HCEC 1CT (cell line): ENCODE results near the gene ASB15.
"Not testable (repeated sequence)": the region's sequence is repeated elsewhere in the genome, so short reads cannot be mapped to it uniquely, and the experiment has no call there.

Experiments
- DNase-seq: peaks from one replicate; pipeline ENCODE4 v3.0.0-alpha.2; 2017

Gene ASB15

GRCh38 chr7:123599766-123600165 lies 1.9 kb upstream of the ASB15 start:
- DNase-seq: no peak

- DNase-seq: no peak
Measured at GRCh38 chr7:123600876-123601275, 745 bp upstream of the ASB15 start.

DNA sequence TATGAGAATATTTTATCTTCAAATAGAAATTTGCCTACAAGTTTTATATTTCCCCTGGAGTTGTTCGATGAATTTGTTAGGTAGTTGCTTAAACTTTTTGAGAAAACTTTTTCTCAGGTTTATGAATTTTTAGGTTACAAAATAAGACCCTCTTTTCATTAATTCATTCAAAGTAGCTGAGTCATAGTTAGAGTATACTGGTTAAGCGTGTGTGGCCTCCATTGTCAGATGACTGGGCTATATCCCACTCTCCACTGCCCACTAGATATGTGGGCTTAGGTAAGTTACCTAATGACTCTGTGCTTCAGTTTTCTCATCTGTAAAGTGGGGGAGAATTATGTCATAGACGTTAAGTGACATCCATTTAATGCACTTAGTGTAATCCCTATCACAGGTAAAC lies 1.0 kb downstream of the ASB15 start:
- DNase-seq: no peak

DNA sequence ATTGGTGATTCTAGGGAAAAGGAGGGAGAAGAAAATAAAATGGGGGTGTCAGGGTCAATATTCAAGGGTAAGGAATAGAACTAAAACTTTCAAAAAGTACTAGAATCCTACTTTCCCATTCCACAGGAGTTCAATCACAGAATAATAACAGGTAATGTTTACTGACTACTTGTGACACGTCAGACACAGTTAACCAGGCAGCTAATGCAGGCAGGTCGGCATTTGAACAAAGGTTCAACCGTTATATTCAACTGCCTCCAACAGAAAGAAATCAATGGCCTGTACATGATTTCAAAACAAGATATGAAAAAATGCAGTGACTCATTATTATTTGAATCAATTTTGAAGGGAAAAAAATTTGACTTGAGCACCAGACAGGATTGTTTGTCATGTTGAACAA lies 3.1 kb downstream of the ASB15 start:
- no peak for DNase-seq

DNA sequence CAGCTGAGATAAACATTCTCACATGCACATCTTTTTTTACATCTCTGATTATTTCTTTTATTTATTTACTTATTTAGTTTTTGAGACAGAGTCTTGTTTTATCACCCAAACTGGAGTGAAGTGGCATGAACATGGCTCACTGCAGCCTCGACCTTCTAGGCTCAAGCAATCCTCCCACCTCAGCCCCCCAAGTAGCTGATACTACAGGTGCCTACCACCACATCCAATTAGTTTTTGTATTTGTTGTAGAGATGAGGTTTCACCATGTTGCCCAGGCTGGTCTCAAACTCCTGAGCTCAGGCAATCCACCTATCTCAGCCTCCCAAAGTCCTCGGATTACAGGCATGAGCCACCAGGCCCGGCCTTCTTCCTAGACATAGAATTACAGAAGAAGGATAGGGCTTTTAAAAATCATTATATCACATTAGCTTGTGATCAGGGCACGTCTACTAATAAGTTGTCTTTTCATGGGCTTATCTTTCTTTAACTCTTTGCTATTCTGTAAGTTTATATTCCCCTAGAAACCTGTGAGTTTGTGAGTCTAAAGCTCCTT lies 5.9 kb downstream of the ASB15 start:
- DNase-seq: no peak

- no peak for DNase-seq
Measured at GRCh38 chr7:123608991-123609882, 7.6 kb downstream of the ASB15 start.

GRCh38 chr7:123609883-123610239 lies 8.2 kb downstream of the ASB15 start:
- no peak for DNase-seq

DNA sequence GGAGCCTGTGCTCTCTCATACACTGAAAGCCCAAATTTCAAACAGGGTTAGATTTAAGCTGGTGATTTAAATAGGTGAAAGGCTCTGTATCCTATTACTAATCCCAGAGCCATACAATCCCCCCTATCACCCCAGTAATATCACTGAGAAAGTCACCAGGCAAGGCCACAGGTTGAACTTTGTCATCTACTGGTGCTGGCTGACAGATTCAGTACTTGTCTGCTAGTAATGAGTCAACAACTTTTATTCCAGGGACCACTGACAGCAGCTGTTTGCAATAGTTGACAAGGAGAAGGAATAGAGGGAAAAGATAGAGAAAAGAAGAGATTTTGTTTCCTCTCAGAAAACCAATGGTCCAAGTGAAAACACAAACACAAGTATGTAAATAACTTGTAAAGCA lies 10.4 kb downstream of the ASB15 start:
- DNase-seq: no peak

GRCh38 chr7:123615344-123615743 lies 13.7 kb downstream of the ASB15 start:
- DNase-seq: no peak

- DNase-seq: no peak
Measured at GRCh38 chr7:123616223-123616622, 14.6 kb downstream of the ASB15 start.

DNA sequence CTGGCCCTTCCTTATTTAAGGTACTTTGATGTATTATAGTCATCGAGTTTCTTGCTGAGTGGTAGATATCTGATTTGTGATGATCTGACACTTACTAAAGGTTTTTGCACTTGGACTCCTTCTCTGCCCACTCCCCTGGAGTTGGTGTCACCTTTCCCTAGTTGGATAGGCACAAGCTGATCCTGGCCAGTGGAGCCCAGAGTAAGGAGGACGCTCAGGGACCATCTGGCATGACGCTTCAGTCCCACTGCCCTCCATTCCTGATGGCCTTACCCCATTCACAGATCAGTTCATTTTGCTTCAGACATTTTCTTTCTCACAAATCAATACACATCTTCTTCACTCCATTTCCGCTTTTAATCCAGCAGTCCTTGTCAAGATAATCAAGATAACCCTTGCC lies 20.1 kb downstream of the ASB15 start:
- DNase-seq: no peak

DNA sequence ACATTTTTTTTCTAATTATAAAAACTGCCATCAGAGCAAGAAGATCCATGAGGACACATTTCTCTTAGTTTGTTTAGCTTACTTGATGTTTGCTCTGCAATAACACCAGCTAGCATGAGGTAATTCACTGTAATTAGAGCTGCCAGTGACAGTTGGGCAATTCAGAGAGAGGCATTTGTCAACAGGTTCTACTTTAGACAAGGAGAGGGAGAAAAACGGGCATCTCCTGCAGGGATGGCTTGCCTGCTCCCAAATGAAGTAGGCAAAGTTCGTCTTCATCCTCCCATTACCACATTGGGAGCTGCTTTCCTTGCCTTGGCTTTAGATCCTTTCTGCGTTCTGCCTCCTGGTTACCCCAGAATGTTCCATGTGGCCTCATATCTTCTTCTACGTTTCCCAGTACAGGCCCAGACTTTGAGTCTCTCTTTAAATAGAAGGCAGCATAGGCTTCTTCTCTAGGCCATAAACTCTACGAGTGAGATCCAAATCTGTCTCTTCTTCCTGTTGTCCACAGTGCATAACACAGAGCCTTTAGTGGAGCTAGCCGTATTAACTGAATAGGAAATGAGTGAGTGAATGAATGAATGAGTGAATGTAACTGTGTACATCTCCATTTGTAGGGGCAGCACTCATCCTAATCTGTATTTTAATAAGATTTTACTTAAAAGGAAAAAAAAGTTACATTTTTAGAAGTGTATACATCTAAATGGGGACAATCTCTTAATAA lies 21.2 kb downstream of the ASB15 start:
- DNase-seq: no peak

- no peak for DNase-seq
Measured at GRCh38 chr7:123624527-123625183, 23.0 kb downstream of the ASB15 start.

DNA sequence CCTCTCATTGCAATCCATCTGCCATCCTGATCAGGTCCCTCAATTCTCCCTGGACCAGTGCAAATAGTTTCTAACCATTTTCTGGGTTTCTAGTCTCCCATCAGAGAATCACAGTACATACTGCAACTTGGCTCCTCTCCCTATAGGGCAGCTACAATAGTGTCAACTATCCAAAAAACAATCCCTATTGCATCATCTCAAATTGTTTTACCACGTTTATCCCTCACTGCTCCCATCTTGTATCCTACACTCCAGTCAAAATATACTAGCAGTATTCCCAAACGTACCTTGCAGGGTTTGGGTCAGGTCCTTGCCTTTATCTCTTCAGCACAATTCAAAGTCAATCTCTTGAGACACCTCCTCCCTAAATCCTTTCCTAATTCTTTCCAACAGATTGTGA lies 23.6 kb downstream of the ASB15 start:
- no peak for DNase-seq

DNA sequence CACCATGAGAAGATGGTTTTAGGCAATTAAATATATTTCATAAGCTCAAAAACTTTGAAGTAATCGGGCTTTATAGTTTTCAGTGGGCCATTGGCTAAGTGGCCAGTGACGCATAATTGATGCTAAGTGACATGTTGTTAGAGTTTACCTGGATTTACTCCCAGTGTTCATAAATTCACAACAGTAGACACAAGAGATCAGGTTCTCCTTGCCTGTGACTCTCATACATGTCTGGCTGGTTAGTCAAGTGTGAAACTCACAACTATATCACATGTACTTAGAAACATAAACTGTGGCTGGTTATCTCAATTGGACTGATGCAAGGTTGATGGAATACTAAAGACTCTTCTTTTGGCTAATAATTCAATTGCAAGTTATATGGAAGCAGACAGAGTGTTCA lies 26.2 kb downstream of the ASB15 start:
- no peak for DNase-seq

- no peak for DNase-seq
Measured at GRCh38 chr7:123628829-123629228, 27.2 kb downstream of the ASB15 start.

DNA sequence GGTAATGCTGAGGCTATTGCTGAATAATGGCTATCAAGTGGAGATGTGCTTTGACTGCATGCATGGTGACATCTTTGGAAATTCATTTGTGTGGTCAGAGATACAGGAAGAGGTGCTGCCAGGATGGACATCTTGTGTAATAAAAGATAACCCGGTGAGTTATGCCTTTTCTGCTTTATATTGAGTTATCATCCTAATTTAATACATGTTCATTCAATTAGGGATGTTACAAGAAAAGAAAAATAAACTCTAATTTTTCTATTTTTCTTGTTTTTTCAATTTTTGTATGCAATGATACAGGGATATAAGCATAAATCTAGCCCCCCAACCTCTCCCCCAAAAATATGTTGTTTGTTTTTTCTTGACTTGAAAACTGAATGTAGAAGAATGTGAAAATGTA lies 27.7 kb downstream of the ASB15 start:
- DNase-seq: no peak

- DNase-seq: no peak
Measured at GRCh38 chr7:123632808-123633207, 31.2 kb downstream of the ASB15 start.

DNA sequence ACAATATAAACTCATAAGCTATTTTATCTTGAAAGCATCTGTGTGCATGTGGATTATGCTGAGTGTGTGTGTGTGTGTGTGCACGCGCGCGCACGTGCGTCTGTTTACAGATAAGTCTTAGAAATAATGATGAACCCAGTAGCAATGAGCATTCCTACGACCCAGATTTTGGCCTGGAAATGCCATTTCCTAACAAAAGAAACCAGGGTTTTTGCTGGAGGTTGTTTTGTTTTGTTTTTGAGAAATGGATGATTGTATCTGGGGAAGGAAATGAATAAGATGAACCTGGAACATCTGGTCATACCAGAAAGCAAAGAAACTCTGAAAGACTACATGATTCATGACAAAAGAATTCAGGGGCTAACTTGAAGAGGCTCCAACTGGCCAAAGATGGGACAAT lies 31.9 kb downstream of the ASB15 start:
- peak; percentile 90 for DNase-seq

GRCh38 chr7:123634011-123634573 lies 32.5 kb downstream of the ASB15 start:
- not testable (repeated sequence) for DNase-seq

DNA sequence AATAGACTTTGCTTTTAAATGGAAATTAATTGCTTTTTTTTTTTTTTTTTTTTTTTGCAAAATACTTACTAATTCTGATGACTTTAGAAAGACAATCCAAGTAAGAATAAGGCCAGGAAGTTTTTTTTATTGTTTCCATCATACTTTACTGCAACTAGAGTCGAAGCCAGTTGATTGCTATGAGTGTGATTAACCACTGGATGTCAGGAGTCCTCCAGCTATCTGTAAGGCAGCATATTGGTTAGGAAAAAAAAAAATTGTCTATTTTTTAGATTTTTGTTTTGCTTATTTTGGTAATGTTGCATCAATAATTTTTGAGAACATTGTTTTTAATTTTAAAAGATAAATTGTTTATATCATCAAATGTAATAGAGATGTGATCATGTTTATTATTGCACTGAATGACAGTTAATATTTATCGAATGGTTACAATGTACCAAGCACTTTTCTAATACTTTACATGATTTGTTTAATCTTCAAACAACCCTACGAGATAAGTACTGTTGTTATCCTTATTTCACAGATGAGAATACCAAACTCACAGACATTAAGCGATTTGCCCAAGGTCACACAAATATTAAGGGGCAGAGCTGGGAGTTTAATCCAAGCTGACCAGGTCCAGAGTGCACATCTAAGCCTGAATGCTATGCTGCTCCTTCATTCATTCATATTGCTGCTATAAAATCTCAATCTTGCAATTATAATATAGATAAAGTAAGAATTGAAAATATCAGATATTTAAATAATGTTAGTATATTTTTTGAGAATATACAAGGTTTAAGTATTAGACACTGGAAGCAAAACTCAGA lies 34.1 kb downstream of the ASB15 start:
- DNase-seq: peak; percentile 54

GRCh38 chr7:123637203-123637602 lies 35.6 kb downstream of the ASB15 start:
- DNase-seq: no peak
